CMK (cell line): ENCODE data around the gene RAPGEF3.

Experiments
- DNase-seq: peaks from one replicate; pipeline ENCODE4 v3.0.0-alpha.2; 2010; ENCODE audit warnings: low read depth

Gene RAPGEF3

GRCh38 chr12:47686645-47687240, 71.9 kb downstream of the RAPGEF3 start:
- no peak for DNase-seq
